HEK293T (cell line): ENCODE data around the gene ERI3.

ENCODE experiments used
- BHLHE40 ChIP-seq: fragments of 450-650 bp; IDR thresholded peaks from 2 replicates; pipeline ENCODE4 v1.6.1; 2016; ENCODE audit warnings: mild to moderate bottlenecking, moderate library complexity, borderline replicate concordance
- CTBP1 ChIP-seq: fragments of 450-650 bp; IDR thresholded peaks from 2 replicates; pipeline ENCODE4 v1.6.1; 2016; ENCODE audit warnings: borderline replicate concordance
- ELF4 ChIP-seq: fragments of 450-650 bp; IDR thresholded peaks from 2 replicates; pipeline ENCODE4 v1.6.1; 2017; ENCODE audit warnings: antibody characterized with exemption
- FOXA1 ChIP-seq: fragments of 450-650 bp; IDR thresholded peaks from 2 replicates; pipeline ENCODE4 v1.6.1; 2016; ENCODE audit warnings: mild to moderate bottlenecking
- FOXK2 ChIP-seq: fragments of 450-650 bp; IDR thresholded peaks from 2 replicates; pipeline ENCODE4 v1.6.1; 2016; ENCODE audit warnings: mild to moderate bottlenecking
- FOXM1 ChIP-seq: fragments of 450-650 bp; IDR thresholded peaks from 2 replicates; pipeline ENCODE4 v1.6.1; 2017; ENCODE audit warnings: mild to moderate bottlenecking, borderline replicate concordance
- HDGF ChIP-seq: fragments of 450-650 bp; IDR thresholded peaks from 2 replicates; pipeline ENCODE4 v1.6.1; 2017; ENCODE audit warnings: antibody characterized with exemption, borderline replicate concordance
- L3MBTL2 ChIP-seq: fragments of 450-650 bp; conservative IDR thresholded peaks from 2 replicates; pipeline ENCODE4 v1.6.1; 2016; ENCODE audit warnings: mild to moderate bottlenecking
- LEF1 ChIP-seq: fragments of 450-650 bp; IDR thresholded peaks from 2 replicates; pipeline ENCODE4 v1.6.1; 2017; ENCODE audit warnings: mild to moderate bottlenecking, borderline replicate concordance
- NFRKB ChIP-seq: fragments of 450-650 bp; IDR thresholded peaks from 2 replicates; pipeline ENCODE4 v1.6.1; 2016; ENCODE audit warnings: mild to moderate bottlenecking, moderate library complexity
- PKNOX1 ChIP-seq: fragments of 450-650 bp; IDR thresholded peaks from 2 replicates; pipeline ENCODE4 v1.6.1; 2016
- SP1 ChIP-seq: fragments of 450-650 bp; IDR thresholded peaks from 2 replicates; pipeline ENCODE4 v1.6.1; 2017
- SUZ12 ChIP-seq: fragments of 450-650 bp; IDR thresholded peaks from 2 replicates; pipeline ENCODE4 v1.6.1; 2016; ENCODE audit warnings: mild to moderate bottlenecking

- TF ChIP-seq LEF1 (no peak), SP1 (no peak), PKNOX1 (no peak), ELF4 (no peak), FOXK2 (no peak), BHLHE40 (no peak), HDGF (no peak), NFRKB (no peak), FOXM1 (no peak), CTBP1 (no peak), SUZ12 (no peak), FOXA1 (no peak), L3MBTL2 (no peak)
Observed at GRCh38 chr1:44289530-44289929, 65.5 kb downstream of the ERI3 start.
